IPS-NIHi7 (cell line): ENCODE results near the gene TXNL4B.

Experiments used
- DNase-seq: peaks from one replicate; pipeline ENCODE4 v3.0.0; 2012; ENCODE audit warnings: mixed read lengths; ENCODE audit errors: extremely low spot score

TXNL4B gene

DNA sequence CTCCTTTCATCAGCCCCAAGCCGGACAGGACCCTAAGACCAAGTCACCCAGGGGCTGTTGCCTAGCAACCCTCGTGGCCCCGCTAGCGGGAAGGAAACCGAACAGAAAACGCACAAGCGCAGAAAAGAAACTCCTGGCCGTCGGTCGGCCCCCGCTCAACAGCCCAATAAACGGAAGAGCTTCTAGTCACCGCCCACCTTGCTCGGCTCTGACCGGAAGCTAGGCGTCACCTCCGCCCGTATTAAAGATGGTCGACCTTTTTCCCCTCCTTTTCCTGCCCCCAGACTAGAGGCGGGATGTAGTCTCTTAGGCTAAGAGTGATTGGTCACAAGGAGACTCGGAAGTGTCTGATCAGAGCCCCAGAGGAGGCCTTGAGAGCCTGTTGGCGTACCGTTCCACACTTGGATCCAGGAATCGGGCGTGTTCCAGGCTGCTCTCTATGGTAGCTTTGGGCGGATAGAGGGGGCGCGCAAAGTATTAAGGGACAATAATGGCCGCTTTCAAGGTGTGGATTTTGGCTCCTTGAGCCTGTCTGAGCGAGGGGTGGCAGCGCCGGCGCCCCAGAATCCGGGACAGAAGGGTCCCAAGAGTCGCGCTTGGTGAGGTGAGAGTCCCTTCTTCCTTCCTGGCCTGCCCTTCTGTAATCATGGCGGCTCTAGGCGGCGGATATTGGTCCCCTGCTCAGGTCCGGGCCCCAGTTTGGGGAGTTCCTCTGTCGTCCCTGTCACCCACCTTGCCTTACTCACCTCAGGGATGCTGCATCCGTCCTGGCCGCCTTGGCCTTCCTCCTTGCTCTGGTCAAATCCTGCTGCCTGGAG is at the start of gene TXNL4B, which contains the start of gene DHX38:
TXNL4B (minus strand) TSS at position 173 of the 818 bp plus-strand sequence. CDS start 2,871 bp downstream, outside the sequence.
DHX38 (plus strand) TSS at position 400 of the 818 bp plus-strand sequence. CDS start 2,311 bp downstream, outside the sequence.
- peak; percentile 99 for DNase-seq

DNA sequence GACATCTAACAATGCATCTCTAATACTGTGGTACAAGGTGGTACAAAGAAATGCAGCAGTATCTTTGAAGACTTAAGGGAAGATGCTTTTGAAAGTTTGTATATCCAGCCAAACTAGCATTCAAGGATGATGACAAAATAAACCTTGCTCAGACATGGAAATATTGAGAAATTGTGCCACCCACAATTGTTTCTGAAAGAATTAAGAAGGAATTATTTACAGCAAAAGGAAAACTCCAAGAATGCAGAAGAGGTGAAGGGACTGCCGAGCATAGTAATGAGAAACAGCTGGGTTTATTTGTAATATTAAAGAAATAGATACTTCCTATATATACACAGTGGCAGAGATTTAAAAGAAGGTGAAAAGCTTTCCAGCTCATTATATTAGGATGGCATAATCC is 49.1 kb upstream of the TXNL4B start:
- no peak for DNase-seq

DNA sequence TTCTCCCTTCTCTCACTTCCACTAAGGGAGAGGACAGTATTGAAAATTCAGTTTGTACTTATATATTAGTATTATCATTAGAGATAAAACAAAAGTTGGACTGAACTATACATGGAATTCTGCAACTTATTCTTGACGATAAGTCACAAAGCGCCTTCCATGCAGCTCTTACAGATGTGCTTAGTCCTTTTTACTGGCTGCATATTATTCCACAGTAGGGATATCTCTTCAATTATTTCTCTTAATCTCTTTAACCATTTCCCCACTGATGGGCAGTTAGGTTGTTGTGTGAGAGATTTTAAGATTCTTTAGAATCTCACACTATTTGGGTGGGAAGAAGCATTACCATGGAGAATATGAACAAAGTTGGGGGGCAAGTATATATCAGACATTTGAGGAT is 46.5 kb upstream of the TXNL4B start:
- DNase-seq, result no peak

DNA sequence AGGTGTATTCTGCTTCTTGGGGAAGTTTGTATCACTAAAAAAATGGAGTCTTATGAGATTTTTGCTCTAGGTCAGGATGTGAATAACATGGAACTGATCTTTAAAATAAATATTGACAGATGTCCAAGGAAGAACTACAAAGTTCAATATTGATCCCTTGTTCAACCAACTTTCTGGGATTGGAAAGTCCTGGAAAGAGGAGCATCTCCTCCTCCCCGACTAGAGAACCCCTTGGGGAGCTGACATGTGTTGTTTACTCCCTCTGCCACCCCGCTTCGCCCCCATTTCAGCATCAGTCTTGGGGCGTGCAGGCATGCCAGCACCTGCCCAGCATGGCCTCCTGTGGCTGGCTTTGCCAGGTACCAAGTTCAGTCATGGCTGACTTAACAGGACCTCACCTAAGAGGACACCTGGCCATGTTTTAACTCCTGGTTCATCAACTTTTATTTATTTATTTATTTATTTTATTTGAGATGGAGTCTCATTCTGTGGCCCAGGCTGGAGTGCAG is 44.7 kb upstream of the TXNL4B start:
- no peak for DNase-seq

DNA sequence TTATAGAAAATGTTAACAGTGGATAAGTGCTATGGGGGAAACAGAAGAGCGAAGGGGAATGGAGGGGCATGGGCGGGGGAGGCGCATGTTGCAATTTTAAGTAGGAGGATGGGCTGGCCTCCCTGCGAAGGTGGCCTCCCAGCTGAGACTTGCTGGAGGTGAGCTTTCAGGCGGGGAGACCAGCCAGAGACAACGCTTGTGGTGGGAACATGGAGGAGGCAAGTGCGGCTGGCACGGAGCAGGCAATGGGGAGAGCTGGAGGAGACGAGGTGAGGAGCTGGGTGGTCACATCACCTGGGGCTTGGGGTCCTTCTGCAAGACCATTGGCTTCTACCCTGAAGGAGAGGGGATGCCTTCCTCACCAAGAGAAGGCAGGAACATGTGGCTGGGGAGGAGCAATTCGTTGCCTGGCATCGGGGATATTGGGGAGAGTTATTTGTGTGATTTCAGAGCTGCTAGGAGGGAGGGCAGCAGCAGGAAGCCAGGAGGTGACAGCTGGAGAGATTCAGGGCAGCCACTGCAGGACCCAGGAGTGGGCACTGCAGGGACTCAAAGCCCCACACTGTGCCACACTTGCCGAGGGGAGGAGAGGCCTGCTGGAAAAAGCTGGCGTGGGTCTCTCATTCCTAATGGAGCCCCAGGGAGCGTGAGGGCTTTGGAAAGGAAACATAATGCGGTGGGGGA is 44.1 kb upstream of the TXNL4B start:
- DNase-seq, result no peak

DNA sequence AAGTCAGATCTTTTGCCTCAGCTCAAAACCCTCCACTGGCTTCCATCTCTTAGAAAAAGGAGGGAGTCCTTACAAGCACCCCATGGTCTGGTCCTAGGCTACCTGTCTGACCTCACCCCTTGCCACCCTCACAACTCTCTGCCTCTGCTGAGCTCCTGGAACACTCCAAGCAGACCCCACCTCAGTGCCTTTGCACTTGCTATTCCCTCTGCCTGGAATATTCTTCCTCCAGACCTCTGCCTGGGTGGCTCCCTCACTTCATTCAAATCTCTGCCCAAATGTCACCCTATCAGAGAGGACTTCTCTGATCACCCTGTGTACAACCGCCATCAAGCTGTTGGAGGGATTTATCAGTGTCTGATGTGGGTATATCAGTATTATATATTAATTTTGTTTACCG is 41.1 kb upstream of the TXNL4B start:
- no peak for DNase-seq

DNA sequence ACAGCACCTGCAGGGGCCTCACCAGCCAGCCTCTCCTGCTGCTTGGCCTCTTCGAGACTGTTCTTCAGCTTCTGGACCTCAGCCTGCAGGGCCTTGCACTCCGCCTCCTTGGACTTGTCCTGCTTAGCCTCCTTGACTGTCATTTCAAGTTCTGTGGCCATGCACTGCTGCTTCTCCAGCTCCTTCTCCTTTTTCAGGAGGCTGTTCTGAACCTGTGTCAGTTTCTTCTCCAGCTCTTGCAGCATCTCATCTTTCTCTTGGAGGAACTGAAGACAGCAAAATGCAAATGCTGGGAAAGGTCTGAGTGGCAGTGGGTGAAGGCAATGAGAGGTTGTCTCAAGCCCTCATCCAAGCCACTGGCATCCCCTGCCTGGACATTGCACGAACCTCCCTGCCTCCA is 39.3 kb upstream of the TXNL4B start:
- no peak for DNase-seq

DNA sequence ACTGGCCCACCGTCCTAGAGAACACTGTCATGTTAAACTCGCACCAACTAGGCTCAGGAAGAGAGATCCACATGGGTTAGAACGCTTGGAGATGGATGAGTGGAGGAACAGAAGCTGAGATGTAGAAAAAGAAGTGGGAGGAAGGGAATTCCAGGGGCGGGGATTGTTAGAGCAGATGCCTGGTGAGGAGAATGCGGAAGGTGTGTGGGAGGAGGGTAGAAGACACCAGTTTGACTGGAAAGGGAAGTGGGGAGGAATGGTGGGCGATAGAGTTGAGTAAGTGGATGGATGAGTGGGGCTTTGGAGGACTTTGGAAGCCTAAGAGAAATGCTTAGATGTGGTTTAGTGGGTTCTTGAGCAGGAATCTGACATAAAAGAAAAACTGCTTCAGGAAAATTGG is 37.6 kb upstream of the TXNL4B start:
- peak; percentile 55 for DNase-seq

DNA sequence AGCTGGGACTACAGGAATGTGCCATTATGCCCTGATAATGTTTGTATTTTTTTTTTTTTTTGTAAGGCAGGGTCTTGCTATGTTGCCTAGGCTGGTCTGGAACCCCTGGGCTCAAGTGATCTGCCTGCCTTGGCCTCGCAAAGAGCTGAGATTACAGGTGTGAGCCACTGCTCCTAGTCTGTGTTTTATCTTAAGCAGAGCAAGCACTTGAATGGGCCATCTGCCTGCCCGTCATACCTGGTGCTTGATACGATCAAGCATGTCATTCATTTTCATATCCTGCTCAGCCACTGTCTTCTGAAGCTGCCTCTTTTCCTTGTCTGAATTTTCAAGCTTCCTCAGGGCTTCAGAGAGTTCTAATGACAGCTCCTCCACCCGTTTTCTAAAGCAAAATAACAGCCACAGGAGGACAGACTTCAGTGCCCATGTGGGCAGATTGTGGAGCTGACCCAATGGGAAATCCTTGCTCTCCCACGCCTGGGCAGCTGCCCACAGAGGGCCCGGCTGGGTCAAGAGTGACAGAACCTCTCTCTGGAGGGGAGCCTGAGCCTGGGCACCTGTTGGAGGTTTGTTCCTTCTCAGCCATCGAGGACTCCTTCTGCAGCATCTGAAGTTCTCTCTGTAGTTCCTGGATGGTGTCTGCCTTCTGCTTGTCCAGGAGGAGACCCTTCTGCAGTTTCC is 36.7 kb upstream of the TXNL4B start:
- DNase-seq, result no peak

DNA sequence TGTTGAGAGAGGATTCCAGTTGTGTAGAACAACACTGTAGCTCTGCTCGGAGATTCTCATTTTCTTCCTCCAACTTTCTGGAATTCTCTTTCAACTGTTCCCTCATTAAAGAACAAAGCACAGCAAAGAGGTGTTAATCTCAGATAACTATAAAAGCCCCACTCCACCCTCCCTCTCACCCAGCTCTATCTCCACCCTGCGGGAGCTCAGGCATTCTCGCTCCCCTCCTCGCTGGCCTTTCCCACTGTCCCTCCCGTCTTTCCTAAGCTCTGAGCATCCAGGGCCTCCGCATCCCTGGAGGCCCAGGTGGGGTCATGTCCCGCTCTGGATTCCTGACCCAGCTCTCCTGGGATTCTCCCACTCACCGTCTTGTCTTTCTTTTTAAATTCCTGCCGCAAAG is 35.3 kb upstream of the TXNL4B start:
- DNase-seq, result peak; percentile 38

DNA sequence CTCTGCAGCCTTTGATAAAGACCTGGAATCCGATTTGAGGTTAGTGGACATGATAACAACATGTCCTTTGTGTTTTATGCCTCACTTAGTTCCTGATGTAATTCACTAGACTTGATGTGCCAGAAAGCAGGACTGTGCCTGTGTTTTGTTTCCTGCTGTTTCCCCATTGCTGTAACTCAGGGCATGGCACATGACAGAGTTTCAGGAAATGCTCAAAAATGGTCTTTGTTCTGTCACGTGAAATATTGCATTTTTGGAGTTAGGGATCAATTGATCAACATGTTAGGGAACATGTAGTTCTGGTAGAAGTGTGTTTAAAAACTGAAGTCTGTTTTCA is 33.0 kb upstream of the TXNL4B start:
- DNase-seq, result no peak

DNA sequence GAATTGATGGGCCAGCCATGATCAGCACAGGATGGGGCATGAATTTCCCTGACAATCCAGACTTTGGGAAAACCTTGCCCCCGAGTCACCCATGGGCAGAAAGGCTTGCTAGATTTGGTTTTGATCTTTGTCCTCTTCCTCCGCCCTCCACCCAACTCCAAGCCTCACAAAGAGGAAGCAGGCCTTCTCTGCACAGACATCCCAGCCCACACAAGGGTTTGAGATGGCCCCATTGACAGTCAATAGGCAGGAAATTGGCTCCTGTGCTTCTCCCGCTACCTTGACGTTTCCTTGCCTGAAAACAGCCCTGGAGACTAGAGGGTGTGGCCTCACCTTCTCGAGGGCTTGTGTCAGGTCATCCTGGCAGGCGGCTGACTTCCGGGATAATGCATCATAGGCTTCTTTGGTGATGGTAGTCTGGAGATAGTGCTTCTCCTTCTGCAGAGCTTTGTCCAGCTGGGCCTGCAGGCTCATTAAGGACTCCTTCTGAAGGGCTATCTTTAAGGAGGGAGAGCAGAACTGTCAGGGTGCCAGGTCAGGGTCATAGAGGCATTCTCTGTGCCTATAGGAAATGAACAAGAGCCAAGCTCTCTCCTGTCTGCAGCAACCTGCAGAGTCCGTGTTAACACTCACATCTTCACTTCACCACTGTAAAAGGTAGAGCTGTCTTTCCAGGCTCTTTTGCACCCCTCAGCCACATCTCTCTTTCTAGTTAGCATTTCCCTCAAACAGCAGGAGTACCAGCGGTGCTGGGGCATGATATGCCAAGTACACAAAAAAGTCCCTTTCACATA is 32.4 kb upstream of the TXNL4B start:
- DNase-seq, result no peak

DNA sequence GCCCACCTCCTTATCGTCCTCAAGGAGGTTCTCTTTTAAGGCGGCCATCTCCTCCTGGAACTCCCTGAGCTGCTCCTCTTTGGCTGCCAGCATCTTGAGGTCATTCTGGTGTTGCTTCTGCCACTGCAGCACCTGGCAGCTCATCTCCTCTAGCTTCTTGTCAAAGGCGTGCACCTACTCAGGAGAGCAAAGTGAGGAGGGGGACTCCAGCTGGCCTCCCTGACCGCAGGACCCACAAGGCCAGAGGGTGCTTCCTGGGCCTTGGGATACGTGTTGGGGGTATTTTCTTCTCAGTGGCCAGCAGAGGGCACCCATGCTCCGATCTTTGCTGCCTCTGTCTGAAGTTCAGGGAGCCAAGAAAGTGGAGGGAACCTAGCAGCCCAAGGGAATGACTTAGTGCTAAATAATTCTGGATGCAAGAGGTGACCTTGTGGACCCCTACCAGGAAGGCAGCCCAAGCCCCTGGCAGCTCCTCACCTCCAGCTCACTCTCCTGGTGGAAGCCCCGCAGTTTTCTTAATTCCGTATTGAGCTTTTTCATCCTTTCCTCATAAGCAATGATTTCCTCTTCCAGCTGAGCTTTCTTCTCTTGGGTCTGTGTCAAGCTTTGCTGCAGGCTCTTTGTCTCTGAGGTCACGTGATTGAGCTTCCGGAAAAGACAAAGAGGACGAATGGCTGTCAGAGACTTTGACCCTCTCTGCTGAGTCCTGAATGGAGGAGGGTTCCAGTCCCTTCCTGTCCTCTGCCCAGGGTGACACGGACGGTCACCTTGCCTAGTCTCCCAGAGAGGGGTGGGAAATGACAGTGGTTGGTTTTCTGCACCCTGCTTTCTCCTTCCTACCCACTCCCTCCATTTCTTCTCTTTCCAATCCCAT is 31.6 kb upstream of the TXNL4B start:
- DNase-seq, result peak; percentile 92

DNA sequence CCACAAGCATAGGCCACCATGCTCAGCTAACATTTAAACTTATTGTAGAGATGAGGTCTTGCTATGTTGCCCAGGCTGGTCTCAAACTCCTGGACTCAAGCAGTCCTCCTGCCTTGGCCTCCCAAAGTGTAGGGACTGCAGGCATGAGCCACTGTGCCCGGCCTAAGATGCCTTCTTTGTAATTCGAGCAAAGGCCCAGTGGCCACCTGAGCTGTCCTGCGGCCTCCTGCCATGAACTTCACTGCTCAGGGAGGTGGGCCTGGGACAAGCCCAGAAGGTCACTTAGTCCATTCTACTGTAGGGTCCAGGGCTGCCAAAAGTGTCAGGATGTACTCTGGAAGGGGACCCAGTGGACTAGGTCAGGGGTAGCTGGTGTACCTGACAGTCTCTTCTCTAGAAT is 30.7 kb upstream of the TXNL4B start:
- DNase-seq, result peak; percentile 1

DNA sequence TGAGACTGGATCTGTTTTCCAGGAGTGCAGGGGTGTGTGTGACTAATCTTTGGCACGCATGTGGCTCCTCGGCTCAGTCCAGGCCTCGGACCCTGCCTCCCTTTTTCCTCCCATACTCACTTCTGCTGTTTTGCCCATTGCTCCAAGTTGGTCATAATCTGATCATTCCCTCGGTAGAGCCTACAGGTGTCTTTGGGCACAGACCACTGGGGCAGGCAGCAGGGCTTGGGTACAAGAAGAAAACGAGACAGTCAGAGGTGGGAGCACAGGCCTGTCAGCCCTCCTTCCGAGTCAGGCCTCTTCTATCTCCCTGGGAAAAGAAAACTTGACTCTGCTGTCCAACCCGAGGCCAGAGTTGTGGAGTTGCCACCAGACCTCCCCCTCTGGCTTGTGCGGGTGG is 30.0 kb upstream of the TXNL4B start:
- DNase-seq, result peak; percentile 0

DNA sequence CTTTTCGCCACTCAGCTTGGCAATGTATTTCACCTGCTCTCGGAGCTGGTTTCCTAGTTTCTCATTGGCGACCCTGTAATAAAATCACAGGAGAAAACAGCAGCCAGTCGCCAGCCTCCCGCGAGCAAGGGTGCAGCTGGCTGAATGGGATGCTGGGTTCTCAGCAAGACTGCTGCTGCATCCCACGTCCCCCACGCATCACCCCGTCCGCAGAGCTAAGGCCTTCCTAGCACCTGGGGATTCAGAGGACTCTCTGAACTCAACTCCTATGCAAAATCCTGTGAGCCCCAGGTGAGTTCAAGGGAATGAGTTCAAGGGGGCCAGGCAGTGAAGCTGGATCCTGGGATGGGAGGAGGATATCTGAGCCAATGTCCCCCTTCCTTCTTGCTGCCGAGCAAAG is 29.5 kb upstream of the TXNL4B start:
- DNase-seq, result peak; percentile 4

DNA sequence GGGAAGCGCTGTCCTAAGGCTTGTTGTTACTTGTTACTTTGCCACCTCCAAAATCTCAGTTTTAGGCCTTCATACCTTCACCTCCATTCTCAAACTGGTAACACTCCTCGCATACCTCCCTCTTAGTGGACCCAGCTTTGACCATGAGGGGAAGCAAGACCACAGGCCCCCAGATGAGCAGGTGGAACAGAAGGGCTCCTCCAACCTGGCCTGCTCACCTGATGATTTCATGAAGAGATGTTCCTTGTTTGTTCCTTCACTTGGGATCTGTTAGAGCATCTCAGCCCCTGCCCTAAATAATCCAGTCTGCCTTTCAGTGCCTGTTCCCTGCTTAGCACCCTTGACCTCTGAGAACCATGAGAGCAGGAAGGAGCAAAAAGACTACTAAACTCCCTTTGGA is 28.9 kb upstream of the TXNL4B start:
- DNase-seq, result peak; percentile 0

DNA sequence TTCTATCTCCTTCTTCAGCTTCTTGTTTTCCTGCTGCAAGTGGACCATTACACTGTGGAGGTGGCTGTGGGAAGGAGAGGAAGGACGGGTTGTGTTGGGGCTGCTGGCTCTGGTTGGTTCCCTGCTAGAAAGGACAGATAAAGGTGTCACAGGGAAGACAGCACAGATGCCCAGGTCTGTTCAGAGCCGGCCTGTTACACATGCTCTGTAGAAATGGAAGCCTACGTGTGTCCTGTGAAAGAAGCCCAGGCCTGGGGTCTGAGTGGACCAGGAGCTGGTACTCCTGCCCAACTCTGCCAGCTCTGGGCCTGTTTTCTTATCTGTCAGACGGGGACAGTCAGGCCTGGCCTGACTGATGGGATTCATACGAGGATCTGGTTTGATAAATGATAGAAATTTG is 26.6 kb upstream of the TXNL4B start:
- no peak for DNase-seq

DNA sequence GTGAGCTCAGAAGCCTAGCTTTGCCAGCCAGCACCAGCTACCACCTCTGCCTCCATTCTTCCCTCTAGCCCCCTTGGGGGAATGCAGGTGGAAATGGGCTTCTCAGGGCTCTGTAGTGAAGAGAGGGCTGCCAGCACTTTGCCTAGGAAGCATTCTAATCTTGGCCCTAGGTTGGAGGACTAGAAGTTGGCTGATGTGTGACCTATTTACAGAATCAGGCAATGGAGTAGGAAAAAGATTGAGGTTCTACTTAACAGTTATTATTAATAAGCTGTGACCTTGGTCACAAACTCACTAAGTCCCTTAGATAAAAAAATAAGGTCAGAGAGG is 20.2 kb upstream of the TXNL4B start:
- no peak for DNase-seq

DNA sequence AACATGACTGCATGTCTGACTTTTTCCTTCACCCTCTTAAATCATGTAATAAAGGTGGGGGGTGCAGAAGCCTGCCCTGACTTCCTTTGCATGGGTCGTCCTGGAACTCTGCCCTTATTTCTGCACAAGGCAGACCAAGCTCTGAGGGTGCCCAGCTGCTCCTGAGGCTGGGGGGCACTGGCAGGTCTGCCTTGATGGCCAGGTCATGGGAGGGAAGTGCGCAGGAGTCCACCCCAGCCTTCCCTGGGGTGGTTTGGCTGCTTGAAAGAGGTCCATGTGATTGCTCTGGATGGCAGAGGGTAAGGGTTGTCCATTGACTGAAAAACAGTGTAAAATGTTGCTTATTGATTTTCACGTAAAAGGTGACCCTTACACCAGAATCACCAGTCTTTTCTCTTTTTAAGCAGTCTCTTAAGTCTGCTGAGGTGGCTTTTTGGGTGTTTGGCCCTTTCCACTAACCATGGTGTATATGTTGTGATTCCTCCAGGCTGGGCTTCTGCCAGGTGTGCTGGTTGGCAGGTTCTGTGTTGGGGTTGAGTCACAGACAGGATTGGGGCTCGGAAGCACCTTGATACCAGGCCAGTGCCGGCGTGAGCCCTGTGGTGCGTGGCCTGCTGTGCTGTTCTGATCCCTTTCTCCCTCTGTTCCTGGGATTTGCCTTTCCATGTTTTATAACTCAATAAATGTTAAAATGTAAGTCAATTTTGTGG is 19.6 kb upstream of the TXNL4B start:
- DNase-seq, result no peak
